ENCODE data around the gene HRK. TPM values are rescaled to one million over a fixed set of nuclear protein-coding genes. Genes with fewer than 3 reads are reported as not detected.

HRK gene
- polyA plus RNA-seq, 12 donors: 0.16 to 0.79 (median 0.29) TPM; not detected in 2

DNA sequence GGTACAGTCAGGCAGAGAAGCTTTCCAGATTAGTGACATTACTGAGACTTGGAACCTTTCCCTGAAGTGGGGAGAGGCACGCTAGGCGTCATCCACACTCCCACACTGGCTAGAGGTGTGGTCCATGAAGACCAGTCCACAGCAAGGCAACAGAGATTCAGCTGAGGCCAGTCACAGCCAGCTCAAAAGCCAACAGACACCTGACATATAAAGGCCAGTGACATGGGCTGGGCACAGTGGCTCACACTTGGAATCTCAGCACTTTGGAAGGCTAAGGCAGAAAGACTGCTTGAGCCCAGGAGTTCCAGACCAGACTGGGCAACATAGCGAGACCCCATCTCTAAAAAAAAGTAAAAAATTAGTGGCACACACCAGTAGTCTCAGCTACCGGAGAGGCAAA is 10.9 kb downstream of the HRK start:
- no peak for DNase-seq

DNA sequence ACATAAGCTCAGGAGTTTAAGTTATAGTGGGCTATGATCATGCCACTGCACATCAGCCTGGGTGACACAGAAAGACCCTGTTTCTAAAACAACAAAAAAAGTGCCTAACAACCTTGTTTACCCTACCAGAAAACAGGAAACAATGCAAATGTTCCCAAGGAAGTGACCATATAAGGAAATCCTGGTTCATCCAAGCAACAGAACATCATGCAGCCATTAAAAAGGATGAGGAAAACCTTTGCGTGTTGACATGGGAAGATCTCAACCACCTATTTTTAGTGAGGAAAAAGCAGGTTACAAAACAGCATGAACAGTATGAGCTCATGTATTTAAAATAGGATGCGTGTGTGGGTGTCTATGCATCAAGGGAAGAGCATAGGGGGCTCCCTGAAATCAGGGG is 13.7 kb downstream of the HRK start:
- no peak for DNase-seq

DNA sequence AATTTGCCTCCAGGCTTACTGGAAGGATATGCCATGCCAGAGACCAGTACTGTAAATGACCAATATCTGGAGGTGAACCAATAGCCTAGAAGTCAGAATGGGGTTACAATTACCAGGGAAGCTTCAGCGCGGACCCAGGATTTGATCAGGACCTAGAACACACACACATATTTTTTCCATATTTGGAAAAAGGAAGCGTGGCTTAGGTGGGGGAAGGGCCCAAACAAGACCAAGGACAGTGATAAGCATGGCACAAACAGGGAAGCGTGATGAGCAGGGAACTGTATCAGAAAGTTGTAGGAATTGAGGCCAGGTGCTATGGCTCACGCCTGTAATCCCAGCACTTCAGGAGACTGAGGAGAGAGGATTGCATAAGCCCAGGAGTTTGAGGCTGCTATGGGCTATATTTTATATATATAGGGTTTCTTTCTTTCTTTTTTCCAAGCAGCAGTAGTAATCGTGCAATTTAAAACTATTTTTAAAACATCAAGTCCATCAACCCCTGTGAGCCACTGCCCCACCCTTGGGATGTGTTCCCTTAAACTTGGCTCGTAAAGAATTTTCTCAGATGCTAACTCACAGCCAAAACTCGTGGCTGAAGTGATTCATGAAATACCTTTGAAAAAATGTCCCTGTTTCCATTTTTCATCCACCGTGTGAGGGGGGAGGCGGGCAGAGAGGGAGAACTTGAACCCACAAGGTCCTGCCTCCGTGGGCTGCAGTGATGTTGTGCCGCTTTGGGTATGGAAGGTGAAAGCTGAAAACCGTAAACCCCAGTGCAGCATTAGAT is 16.7 kb downstream of the HRK start:
- DNase-seq: no peak

DNA sequence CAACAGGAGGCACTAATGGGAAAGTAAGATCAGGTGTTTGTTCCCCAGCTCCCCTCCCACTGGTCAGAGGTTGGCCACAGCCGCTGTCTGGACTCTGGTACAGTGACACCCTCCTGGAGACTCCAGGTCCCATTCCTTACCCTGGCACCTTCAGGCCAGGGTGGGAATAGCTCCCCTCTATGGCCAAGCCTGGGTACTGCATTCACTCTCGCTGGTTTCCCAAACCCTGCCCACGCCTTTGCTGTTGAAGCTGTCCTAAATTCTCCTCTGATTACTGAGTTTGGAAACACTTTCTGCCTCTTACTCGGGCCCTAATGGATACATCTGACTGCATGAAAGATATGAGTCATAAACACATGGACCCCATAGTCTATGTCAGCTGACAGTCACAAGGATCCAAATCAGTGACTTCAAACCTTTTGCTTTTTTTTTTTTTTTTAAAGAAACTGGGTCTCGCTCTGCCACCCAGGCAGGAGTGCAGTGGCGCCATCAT is 17.9 kb downstream of the HRK start:
- no peak for DNase-seq

DNA sequence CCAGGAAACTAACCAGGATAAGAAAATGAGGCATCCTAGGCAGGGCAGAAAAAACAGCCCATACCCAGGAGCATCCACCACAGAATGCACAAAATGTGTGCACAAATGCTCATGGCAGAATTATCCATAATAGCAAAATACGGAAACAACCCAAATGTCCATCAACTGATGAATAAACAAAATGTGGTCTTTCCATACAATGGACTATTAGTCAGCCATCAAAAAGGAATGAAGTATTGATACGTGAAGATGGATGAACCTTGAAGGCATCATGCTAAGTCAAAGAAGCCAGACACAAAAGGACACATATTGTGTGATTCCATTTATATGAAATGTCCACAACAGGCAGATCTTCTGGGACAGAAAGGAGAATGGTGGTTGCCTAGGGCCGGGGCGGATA is 19.1 kb downstream of the HRK start:
- no peak for DNase-seq

DNA sequence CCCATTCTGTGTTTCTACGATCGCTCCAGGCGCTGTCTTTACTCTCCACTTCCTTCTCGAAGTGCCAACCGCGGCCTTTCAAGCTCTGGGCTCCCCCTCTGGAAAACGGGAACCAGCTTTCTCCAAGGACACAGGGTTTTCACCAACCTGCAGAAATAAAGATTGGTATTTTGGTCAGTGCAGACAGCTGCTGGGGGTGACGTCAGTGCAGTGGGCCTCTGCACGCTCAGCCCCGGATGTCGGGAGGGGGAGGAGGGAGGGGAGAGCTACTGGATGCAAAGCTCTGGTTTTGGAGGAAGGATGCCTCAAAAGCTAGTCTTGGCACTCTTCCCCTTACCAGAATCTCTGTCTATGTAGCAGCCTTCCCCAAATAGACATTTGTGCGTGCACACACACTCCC is 19.9 kb downstream of the HRK start:
- peak; percentile 60 for DNase-seq

DNA sequence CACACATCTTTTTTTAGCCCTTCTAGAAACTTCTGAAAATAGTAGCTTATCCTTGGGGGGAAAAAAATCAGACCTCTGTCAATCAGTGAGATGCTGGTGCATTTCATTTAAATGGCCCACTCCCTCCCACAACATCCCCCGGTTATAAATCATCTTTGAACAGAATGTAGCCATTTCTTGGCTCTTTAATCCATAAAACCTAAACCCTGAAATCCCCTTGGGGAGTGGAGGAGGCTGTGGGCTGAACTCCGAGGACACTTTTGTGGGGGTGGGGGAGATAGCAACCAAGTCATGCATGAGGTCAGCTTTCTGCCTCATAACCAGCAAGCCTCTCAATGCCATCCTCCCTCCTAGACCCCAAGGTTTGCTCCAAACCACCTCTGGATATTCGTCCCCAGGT is 21.0 kb downstream of the HRK start:
- no peak for DNase-seq

DNA sequence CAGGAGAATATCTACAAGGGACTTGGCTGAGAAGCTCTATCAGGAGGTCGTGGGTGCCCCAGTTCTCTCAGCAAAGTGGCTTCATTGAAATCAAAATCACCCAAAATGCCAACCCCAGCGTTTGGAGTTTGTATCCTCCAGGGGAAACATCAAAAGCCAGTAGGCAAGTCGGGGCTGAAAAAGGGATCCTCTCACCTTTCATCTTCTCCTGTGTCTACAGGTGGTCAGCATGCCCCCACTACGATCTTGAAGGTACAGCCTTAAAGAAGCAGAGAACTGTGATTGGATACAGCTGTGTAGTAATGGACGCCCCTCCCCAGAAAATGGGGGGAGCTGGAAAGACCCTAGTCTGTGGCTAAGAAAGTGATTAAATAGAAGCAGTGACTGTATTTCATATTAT is 22.2 kb downstream of the HRK start:
- DNase-seq: no peak

DNA sequence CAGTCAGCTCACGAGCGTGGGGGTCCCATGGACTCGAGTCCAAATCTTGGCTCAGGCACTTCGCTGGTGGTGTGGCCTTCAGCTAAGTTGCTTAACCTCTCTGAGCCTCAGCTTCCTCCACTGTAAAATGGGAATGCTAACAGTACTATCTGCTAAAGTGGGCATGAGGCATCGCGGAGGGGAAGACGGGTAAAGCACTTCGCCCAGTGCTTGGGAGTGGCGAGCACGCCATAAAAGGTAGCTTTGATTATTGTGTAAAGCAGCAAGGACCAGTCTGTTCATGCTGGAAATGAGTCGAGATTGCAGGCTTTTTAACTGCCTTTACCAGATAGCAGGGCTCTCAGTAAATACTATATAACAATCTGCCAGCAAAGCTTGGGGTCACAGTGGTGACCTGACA is 24.5 kb downstream of the HRK start:
- no peak for DNase-seq

DNA sequence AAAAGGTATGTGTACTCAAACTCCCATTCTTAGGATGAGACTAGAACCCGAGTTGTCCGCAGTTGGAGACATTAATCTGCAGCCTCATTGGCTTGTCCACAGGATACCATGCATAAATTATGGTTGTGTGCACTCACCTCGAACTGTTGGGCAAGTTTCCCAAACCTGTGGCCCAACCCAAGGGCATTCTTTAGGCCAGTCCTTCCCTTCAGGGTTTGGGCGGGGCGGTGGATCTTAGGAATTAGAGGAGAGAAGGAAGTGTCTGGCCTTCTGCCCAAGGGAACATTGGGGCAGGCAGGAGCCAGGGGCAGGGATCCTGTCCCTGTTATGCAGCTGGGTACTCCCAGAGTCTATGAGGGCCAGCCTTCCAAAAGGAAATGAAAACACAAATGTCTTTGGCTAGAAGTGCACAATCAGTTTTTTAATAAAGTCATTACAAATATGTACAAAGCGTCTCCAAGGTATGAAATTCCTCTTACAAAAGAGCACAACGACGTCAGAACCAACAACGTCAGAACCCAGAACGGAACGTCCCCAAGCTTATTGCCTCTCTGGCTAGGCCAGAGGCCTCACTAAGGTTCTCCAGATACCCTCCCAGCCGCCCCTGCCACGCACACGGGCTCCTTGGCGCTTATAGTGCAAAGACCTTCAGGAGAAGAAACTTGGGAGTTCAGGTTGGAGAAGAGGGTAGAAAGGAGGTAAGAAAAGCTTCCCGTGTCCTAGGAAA is 25.3 kb downstream of the HRK start:
- no peak for DNase-seq

DNA sequence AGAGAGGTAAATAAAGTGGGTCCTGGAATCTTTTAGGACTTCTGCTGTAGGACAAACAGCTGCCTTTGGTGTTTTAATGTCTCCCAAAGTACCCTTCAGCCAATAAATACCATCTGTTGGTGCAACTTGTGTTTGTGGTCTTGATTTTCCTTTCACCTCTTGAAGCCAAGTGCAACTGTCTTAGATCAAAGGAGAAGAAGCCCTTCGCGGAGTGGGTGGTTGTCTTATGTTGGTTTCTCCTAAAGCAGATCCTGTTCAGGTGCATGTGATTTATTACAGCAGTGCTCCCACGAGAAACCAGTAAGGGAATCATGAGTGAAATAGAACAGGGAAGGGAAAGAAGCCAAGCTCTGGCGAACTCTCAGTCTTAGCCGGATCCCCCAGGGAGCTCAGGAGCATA is 27.7 kb downstream of the HRK start:
- no peak for DNase-seq

DNA sequence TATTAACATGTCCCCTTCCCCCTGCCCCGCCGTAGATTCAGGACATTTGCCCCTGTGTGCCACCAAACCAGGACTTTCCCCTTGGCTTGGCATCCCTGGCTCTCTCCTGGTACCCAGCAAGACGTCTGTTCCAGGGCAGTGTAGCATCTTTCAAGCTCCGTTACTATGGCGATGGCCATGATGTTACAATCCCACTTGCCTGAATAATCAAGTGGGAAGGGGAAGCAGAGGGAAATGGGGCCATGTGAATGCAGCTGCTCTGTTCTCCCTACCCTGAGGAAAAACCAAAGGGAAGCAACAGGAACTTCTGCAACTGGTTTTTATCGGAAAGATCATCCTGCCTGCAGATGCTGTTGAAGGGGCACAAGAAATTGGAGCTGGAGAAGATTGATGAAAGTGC is 28.9 kb downstream of the HRK start:
- DNase-seq: no peak

DNA sequence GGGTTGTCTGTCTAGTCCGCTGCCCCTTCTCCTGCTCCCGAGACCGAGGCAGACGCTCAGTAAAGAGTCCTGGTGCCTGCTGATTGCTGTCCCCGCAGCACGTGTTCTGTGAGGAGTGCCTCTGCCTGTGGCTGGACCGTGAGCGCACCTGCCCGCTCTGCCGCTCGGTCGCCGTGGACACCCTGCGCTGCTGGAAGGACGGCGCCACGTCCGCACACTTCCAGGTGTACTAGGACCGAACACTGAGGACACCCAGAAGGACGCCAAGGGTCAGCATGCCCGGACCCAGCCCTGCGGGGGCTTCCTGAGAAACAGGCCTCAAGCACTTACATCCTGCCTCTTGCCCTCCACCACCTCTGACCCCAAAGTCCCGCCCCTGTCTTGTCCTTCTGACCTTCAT is 32.0 kb downstream of the HRK start:
- DNase-seq: no peak

DNA sequence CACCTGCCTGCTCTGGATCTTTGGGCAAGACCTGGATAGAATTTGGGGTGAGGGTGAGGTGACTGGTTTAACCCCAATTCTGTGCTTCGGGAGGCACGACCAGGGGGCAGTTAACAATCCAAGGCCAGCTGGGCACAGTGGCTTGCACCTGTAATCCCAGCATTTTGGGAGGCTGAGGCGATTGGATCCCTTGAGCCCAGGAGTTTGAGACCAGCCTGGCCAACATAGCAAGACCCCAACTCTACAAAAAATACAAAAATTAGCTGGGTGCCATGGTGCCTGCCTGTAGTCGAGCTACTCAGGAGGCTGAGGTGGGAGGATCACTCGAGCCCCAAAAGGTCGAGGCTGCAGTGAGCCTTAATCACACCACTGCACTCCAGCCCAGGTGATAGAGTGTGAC is 38.2 kb downstream of the HRK start:
- no peak for DNase-seq

DNA sequence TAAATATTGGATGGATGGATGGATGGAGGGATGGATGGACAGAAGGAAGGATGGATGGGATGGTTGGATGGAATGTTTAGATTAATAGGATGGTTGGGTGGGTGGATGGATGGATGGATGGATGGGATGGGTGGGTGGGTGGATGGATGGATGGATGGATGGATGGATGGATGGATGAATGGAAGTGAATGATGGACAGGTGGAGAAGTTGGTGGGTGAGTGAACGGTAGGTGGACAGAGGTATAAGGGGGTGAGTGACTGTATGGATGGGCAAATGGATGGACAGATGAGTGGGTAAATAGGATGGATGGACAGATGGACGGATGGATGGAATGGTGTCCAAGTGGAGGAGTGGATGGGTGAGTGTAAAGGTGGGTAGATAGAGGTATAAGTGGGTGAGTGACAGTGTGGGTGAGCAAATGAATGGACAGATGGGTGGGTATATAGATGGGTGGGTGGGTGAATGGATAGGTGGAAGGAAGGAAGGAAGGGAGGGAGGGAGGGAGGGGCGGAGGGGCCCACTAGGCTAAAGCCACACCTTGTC is 41.9 kb downstream of the HRK start:
- DNase-seq: no peak

DNA sequence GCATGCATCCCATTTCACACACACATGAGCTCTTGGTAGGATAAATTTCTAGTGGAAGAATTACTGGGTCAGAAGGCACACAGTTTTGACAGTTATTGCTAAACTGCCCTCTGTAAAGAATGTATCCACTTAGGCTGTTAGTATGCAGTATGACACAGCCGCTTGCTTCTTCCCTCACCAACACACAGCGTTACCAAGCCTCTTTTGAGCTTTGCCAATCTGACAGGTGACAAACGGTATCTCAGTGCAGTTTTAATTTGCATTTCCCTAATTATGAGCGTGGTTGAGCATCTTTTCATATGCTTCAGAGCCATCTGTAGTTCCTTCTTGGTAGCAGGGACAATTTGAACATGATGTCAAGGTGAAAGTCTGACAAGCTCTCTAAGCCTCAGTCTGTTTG is 42.9 kb downstream of the HRK start:
- no peak for DNase-seq

DNA sequence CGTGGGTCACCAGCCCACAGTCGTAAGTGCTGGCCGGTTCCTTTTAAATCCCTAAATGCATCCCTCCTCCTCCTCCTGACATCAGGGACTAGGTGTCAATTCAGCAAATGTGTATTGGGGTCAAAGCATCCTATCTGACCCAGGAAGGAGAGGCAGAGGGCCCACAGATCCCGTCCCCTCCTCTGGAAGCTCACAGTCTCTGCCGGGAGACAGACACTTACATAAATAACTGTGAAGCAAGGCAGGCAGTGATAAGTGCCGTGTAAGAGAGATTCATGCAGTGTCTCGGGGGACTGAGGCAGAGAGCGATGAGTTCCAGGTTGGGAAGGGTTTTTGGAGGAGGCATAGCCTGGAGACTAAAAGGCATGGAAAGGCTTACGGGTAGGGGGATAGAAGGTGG is 44.1 kb downstream of the HRK start:
- DNase-seq: no peak

DNA sequence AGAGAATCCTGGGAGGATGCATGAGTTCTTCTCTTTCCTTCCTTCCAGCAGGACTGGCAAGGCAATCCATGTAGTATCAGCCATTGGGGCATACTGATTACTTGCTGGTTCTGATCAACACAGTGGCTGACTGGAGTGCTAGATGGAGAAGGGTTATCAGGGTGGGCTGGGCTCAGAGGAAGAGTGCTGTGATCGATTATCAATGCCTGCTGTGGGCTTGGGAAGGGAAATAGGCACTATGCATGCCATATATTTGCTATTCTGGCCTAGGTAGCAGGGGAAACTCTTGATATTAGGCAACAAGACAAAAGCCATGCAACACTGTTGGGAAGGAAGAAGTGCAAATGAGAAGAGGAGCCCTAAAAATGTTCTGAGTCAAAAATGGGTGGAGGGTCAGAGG is 45.8 kb downstream of the HRK start:
- DNase-seq: no peak

DNA sequence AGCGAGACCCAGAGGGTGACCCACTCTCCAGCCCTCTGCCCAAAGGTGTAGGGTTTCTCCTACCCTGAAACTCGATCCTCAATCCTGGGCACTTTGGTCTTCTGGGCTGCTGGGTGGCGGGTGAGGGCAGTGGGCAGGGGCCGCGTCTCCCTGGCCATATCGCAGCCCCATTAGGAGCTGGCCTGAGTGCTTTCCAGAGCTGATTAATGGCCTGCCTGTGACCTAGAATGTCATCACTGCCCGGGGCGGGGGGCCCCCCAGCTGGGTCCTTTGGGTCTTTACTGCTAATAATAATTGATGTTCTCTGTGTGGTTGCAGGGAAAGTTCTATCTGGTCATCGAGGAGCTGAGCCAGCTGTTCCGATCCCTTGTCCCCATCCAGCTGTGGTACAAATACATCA is 47.8 kb downstream of the HRK start:
- DNase-seq: no peak

DNA sequence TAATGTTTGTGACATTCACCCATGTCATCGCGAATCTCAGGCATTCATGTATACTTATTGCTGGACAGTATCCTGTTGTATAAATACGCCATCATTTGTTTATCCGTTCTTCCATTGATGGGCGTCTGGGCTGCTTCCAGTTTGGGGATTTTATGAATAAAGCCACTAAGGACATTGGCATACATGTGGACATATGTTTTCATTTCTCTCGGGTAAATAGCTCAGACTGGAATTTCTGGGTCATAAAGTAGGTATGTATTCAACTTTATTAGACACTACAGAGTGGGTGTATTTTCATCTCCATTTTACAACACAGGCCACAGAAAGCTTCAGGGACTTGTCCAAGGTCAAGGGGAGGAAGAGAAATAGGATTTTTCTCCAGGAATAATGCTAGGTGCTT is 48.9 kb downstream of the HRK start:
- no peak for DNase-seq

DNA sequence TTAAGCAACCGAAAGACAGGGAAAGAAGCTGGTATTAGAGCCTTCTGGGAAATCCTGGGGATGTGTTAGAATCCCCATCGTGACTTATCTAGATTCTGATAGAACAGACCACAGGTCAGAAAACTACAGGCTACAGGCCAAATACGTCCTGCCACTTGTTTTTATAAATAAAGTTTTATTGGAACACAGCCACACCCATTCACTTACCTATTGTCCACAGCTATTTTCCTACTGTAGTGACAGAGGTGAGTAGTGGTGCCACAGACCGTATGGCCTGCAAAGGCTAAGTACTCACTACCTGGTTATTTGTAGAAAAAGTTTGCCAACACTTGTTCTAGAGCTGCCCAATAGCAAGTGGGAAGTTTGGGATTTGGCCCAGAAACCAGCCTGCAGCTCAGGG is 53.8 kb downstream of the HRK start:
- no peak for DNase-seq

DNA sequence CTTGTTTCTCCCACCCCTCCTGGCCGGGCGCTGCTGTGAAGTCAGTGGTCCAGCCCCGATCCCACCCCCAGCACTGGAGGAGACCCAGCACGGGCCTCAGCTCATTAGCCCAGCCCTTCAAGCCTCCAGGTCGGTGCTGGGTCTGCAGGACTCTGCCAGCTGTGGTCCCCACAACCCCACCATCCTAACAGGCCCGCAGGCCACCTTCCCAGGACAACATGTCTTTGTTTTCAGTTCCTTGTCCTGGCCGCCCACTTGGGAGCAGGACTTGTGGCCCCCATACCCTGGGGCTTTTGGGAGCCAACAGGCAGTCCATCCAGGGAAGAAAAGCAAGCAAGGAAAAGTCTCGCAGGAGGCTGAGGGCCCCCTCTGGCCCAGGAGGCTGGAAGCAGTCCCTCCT is 60.0 kb downstream of the HRK start:
- DNase-seq: no peak

DNA sequence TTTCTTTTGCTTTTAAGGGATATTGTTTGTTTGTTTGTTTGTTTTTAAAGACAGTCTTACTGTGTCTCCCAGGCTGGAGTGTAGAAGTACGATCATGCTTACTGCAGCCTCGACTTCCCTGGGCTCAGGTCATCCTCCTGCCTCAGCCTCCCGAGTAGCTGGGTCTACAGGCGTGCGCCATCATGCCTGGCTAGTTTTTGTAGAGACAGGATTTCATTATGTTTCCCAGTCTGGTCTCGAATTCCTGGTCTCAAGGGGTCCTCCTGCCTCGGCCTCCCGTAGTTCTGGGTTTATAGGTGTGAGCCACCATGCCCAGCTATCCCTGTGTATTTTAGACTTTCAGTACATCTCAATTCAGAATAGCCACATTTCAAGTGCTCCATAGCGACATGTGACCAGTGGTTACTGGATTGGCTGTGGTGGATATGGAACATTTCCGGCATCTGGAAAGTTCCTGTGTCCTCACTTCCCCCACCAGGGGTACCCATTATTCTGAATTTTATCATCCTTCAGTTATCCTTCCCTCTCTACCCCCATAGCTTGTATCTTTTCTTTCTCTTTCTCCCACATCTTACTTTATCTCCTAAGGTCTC is 61.1 kb downstream of the HRK start:
- DNase-seq: no peak

Data from muscle of arm (tissue), 12 donors.